BJ (cell line): Measurements from ENCODE around the gene NLGN1. TPM values are rescaled to one million over a fixed set of nuclear protein-coding genes. Genes with fewer than 3 reads are reported as not detected.

Experiments
- CTCF ChIA-PET: fragments of 350-600 bp; formaldehyde crosslinking; extraction: SDS; loops from one replicate; lab custom pipeline; 2021; ENCODE audit warnings: antibody characterized with exemption, inconsistent platforms; lab: Yijun Ruan, JAX
- POLR2A ChIA-PET: fragments of 300-600 bp; sonication (Branson Sonifier 250); formaldehyde crosslinking; extraction: SDS; loops from one replicate; lab custom pipeline; 2021; ENCODE audit warnings: antibody characterized with exemption; lab: Charles Lee
- DNase-seq: peaks from one replicate; pipeline ENCODE4 v3.0.0-alpha.2; 2011; ENCODE audit warnings: low read depth
- H3K27me3 ChIP-seq: 2 replicates; pipeline ENCODE4 v1.6.0; 2011; ENCODE audit warnings: low read length; ENCODE audit not compliant: control insufficient read depth, insufficient read depth
- H3K36me3 ChIP-seq: 2 replicates; pipeline ENCODE4 v1.5.1; 2011; ENCODE audit warnings: low read length; ENCODE audit not compliant: control insufficient read depth, insufficient read depth
- H3K4me3 ChIP-seq: 2 replicates; pipeline ENCODE4 v1.5.1; 2011; ENCODE audit warnings: low read depth, mild to moderate bottlenecking, control low read depth, low read length
- CTCF ChIP-seq: IDR thresholded peaks from 2 replicates; pipeline ENCODE4 v1.5.1; 2011; ENCODE audit warnings: low read depth, mild to moderate bottlenecking, control low read depth, inconsistent platforms, low read length, moderate library complexity; ENCODE audit not compliant: insufficient read depth
- polyA plus RNA-seq: library from polyadenylated mRNA; depleted of rRNA; stranded (reverse); fragments of >200 nt; gene quantifications from 2 replicates; pipeline ENCODE4 v1.2.3, GENCODE V29; 2011

The NLGN1 gene
- polyA plus RNA-seq, 1 experiment = 15.5 TPM

DNA sequence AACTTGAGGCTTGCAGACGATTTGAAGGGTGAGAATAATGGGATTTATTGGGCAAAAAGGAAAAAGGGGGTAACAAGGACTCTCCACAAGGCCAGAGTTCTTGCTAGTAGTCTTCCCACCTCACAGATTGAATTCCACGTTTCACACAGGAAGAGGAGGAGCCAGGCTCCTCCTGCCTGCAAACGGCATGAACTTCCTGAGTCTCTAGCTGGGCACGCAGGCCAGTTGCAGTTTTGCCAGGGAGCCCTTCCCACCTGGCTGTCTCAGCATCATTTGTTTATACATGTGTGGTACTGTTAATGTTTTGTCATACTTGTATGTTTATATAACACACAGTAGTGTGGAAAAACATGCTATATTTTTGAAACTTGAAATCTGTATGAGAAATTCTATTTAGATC lies 155.0 kb downstream of the NLGN1 start:
- no peak for TF ChIP-seq CTCF
- DNase-seq = no peak
- POLR2A ChIA-PET = no interaction called here
- CTCF ChIA-PET = interaction anchor here (0.7 to 1.8 kb wide), 5 partner anchors 12 to 180 kb away, joined by 3 to 8 read pairs (median 5); no protein-coding TSS in a partner anchor
- Histone ChIP-seq H3K27me3 (no peaks in the 10 kb centered on the region), H3K36me3 (no peaks in the 10 kb centered on the region), H3K4me3 (no peak overlapping the region)

DNA sequence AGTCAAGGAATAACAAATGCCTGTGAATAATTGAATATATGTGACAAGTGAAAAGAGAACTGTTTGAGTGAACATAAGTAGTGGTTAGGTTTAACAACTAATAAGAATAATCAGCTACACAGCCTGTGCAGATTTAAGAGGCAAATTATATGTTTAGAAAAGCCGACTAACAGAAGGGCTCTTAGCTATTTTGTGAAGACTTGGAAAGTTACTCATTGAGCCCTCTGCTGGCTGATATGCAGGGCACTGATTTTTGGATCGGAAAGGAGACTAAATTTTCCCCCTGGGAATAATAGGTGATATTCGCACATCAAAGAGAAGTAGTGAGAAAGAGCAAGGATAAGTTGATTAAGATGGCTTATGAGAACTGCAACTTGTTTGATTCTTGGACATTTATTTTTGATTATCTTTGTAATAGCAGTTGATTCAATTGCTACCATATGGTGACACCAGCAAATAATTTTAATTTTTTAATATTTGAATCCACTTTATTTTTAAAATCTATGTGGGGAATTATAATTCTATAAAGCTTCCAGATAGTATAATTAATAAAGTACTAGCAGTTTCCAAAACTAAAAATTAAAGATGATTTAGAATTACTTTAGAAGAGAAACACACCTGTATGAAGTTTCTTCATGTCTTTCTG lies 156.2 kb downstream of the NLGN1 start:
- Histone ChIP-seq H3K4me3 (no peak overlapping the region), H3K36me3 (no peaks in the 10 kb centered on the region), H3K27me3 (no peaks in the 10 kb centered on the region)
- ChIA-PET POLR2A (no interaction called here), CTCF (interaction anchor here (0.6 to 2.8 kb wide), 11 partner anchors 8 to 184 kb away, joined by 3 to 11 read pairs (median 5); no protein-coding TSS in a partner anchor)
- peak; percentile 82 for TF ChIP-seq CTCF
- no peak for DNase-seq

GRCh38 chr3:173556546-173556945 lies 159.0 kb downstream of the NLGN1 start:
- Histone ChIP-seq H3K36me3 (no peaks in the 10 kb centered on the region), H3K27me3 (no peaks in the 10 kb centered on the region), H3K4me3 (no peak overlapping the region)
- CTCF ChIA-PET = interaction anchor here (0.6 kb wide), 1 partner anchor 12 kb away, joined by 3 read pairs; no protein-coding TSS in a partner anchor
- DNase-seq = no peak
- POLR2A ChIA-PET = no interaction called here
- TF ChIP-seq CTCF = no peak

DNA sequence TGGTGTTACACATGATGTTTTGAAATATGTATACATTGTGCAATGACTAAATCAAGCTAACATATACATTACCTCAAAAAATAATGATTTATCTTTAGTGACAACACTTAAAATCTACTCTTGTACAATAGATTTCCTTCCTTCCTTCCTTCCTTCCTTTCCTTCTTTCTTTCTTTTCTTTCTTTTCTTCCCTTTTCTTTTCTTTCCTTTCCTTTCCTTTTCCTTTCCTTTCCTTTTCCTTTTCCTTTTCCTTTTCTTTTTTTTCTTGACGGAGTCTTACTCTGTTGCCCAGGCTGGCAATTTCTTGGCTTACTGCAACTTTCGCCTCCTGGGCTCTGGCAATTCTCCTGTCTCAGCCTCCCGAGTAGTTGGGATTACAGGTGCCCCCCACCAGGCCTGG lies 170.5 kb downstream of the NLGN1 start:
- no peak for TF ChIP-seq CTCF
- no peaks in the 10 kb centered on the region for H3K36me3 ChIP-seq
- ChIA-PET POLR2A (no interaction called here), CTCF (interaction anchor here (0.6 kb wide), 1 partner anchor 12 kb away, joined by 3 read pairs; no protein-coding TSS in a partner anchor)
- no peaks in the 10 kb centered on the region for H3K27me3 ChIP-seq
- H3K4me3 ChIP-seq = no peak overlapping the region
- DNase-seq = no peak

- Histone ChIP-seq H3K27me3 (no peaks in the 10 kb centered on the region), H3K4me3 (no peak overlapping the region), H3K36me3 (no peaks in the 10 kb centered on the region)
- no peak for DNase-seq
- no peak for TF ChIP-seq CTCF
- CTCF ChIA-PET = interaction anchor here (0.5 to 0.6 kb wide), 2 partner anchors 12 to 34 kb away, joined by 3 read pairs; no protein-coding TSS in a partner anchor
- POLR2A ChIA-PET = no interaction called here
Measured at GRCh38 chr3:173568623-173569022, 171.1 kb downstream of the NLGN1 start.
